Testis (tissue), 2 donors: ENCODE measurements around the gene TSR1.

Experiments
- POLR2A ChIP-seq: fragments of 450-650 bp; IDR thresholded peaks from one replicate; pipeline ENCODE4 v1.6.1; 2017; ENCODE audit warnings: antibody characterized with exemption, mild to moderate bottlenecking, moderate library complexity
- TF ChIP-seq, protein P1 (sequence below), 3 experiments: fragments of 450-650 bp in 2 of 3; fragments of 200-600 bp in 1 of 3; sonication (generic) in 1 of 3; IDR thresholded peaks; one replicate each; pipeline ENCODE4 v1.5.1; 2016 to 2019; ENCODE audit warnings: antibody characterized with exemption in 3 of 3, mild to moderate bottlenecking in 2 of 3, moderate library complexity in 1 of 3

DNA sequence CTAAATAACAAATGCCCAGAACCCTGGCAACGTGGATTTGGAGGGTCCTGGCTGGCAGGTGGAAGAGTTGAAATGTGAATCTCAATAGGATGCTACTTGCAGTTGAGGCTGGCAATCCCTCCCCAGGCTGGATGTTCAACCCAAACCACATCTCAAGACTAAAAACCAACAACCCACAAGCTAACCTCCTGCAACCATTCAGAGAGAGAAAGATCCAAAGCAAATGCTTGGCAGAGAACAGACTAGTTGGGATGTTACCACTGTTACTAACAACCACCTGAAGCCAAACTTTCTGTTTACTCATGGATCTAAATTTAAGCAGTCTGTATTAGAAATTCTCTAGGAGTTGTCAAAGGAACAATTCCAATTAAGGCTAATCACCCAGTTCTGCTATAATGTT, 60.5 kb downstream of the TSR1 start:
- TF ChIP-seq, protein P1, sequence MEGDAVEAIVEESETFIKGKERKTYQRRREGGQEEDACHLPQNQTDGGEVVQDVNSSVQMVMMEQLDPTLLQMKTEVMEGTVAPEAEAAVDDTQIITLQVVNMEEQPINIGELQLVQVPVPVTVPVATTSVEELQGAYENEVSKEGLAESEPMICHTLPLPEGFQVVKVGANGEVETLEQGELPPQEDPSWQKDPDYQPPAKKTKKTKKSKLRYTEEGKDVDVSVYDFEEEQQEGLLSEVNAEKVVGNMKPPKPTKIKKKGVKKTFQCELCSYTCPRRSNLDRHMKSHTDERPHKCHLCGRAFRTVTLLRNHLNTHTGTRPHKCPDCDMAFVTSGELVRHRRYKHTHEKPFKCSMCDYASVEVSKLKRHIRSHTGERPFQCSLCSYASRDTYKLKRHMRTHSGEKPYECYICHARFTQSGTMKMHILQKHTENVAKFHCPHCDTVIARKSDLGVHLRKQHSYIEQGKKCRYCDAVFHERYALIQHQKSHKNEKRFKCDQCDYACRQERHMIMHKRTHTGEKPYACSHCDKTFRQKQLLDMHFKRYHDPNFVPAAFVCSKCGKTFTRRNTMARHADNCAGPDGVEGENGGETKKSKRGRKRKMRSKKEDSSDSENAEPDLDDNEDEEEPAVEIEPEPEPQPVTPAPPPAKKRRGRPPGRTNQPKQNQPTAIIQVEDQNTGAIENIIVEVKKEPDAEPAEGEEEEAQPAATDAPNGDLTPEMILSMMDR (IDR thresholded peaks at IDR 0.05) = no peak
- no peak for TF ChIP-seq POLR2A
